Transverse colon (tissue), 4 donors: ENCODE measurements around the gene PRCD. TPM values are rescaled to one million over a fixed set of nuclear protein-coding genes. Genes with fewer than 3 reads are reported as not detected.
"Not testable (repeated sequence)": the region's sequence is repeated elsewhere in the genome, so short reads cannot be mapped to it uniquely, and the experiment has no call there.

Source experiments
- DNase-seq: peaks from one replicate; pipeline ENCODE4 v3.0.0-alpha.2; 2019
- H3K27ac ChIP-seq, 4 donors: fragments of 200-600 bp; sonication (generic); 2 replicates each; pipeline ENCODE4 v1.5.1; 2016 to 2018; ENCODE audit warnings: inconsistent platforms in 4 of 4
- H3K27me3 ChIP-seq: fragments of 200-600 bp; sonication (generic); 2 replicates; pipeline ENCODE4 v1.5.1; 2017; ENCODE audit warnings: inconsistent platforms
- H3K36me3 ChIP-seq, 4 donors: fragments of 200-600 bp; sonication (generic); 2 replicates each; pipeline ENCODE4 v1.5.1; 2017 to 2019; ENCODE audit warnings: inconsistent platforms in 4 of 4
- H3K4me1 ChIP-seq, 4 donors: fragments of 200-600 bp; sonication (generic); 2 replicates each; pipeline ENCODE4 v1.5.1; 2017 to 2020; ENCODE audit warnings: inconsistent platforms in 4 of 4
- H3K4me3 ChIP-seq, 4 donors: fragments of 200-600 bp; sonication (generic); 1 replicate in 1 of 4; 2 replicates in 3 of 4; pipeline versions ENCODE4 v1.5.1 to v1.6.1; 2017 to 2019; ENCODE audit warnings: inconsistent platforms in 4 of 4
- H3K9me3 ChIP-seq, 2 donors: fragments of 200-600 bp; sonication (generic); 2 replicates each; pipeline ENCODE4 v1.5.1; 2017 to 2019; ENCODE audit warnings: inconsistent platforms in 2 of 2
- CTCF ChIP-seq, 5 experiments: fragments of 200-600 bp in 3 of 5; fragments of 450-650 bp in 2 of 5; sonication (generic) in 3 of 5; IDR thresholded peaks; 1 replicate in 2 of 5; 2 replicates in 3 of 5; pipeline ENCODE4 v1.5.1; 2016 to 2017; ENCODE audit warnings: antibody characterized with exemption in 5 of 5, inconsistent platforms in 3 of 5, mild to moderate bottlenecking in 2 of 5, moderate library complexity in 1 of 5
- EP300 ChIP-seq: sonication (generic); formaldehyde crosslinking; IDR thresholded peaks from one replicate; pipeline ENCODE4 v1.6.1; 2017; ENCODE audit warnings: antibody characterized with exemption, low read depth
- POLR2A ChIP-seq: fragments of 450-650 bp; IDR thresholded peaks from one replicate; pipeline ENCODE4 v1.6.1; 2016; ENCODE audit warnings: antibody characterized with exemption, mild to moderate bottlenecking, moderate library complexity
- POLR2AphosphoS5 ChIP-seq, 3 donors: sonication (generic); formaldehyde crosslinking; IDR thresholded peaks; one replicate each; pipeline ENCODE4 v1.6.1; 2016; ENCODE audit warnings: antibody characterized with exemption in 3 of 3
- WGBS, 2 donors: methylation state at CpG; one replicate each; pipeline ENCODE4 v1.1.5; 2018; ENCODE audit warnings: low coverage in 1 of 2; 5-methylcytosine and 5-hydroxymethylcytosine counted together
- in situ Hi-C, 4 donors: fragments of 200-750 bp; cut with MboI; loops; one replicate each; pipeline versions ENCODE4 v1.15.0 to v1.15.1; 2017; ENCODE audit warnings: low sequenced_read_pairs in 3 of 4, low pct_ligation_motif_present in 1 of 4, low pct_unique_long_range_greater_than_20kb in 1 of 4
- intact Hi-C: fragments of 100-400 bp; cut with DNase I; formaldehyde crosslinking; loops from one replicate; pipeline ENCODE4 v1.15.1; 2023; ENCODE audit warnings: low total_unique reads
- total RNA-seq, 4 donors: library from RNA; depleted of rRNA; stranded (reverse); fragments of >200 nt; gene quantifications; one replicate each; pipeline ENCODE4 v1.1.0, GENCODE V29; 2016

The PRCD gene
- total RNA-seq, 4 donors from 2014 or later = 0.64 to 6.8 TPM; not detected in 2

GRCh38 chr17:76523084-76524037, 16.5 kb upstream of the PRCD start:
- peak; percentile 98 to 100 (median 100) for TF ChIP-seq CTCF (IDR thresholded peaks at IDR 0.05)
- TF ChIP-seq POLR2AphosphoS5 (IDR thresholded peaks at IDR 0.05) = no peak
- no peak for TF ChIP-seq POLR2A
- TF ChIP-seq EP300 = no peak
- Histone ChIP-seq H3K27ac (no peak overlapping the region), H3K27me3 (peaks cover 13% of the 10 kb centered on the region), H3K4me1 (peaks cover 7 to 36% (median 20%) of the 10 kb centered on the region in 4 donors), H3K4me3 (no peak overlapping the region), H3K9me3 (no peaks in the 10 kb centered on the region), H3K36me3 (no peaks in the 10 kb centered on the region)
- intact Hi-C loops = loop anchor here (2.0 kb wide), 1 partner anchor 101 kb away; no protein-coding TSS in a partner anchor
- in situ Hi-C loops = loop anchor here in 1 of 4 donors (10.0 kb wide), 1 partner anchor 101 kb away; no protein-coding TSS in a partner anchor
- DNase-seq = peak; percentile 83
- WGBS, 2 donors = 27 to 100% methylated on average over 2 to 27 of the region's 35 CpGs

- intact Hi-C loops = loop anchor here (2.0 kb wide), 1 partner anchor 100 kb away; no protein-coding TSS in a partner anchor
- peak; percentile 43 for DNase-seq
- Histone ChIP-seq H3K36me3 (no peaks in the 10 kb centered on the region), H3K9me3 (no peaks in the 10 kb centered on the region), H3K27me3 (peaks cover 13% of the 10 kb centered on the region), H3K4me3 (no peak overlapping the region), H3K4me1 (peaks cover 15 to 51% (median 34%) of the 10 kb centered on the region in 4 donors), H3K27ac (peak overlapping the region in 3 of 4 donors; percentile 41 to 53 (median 53))
- 37 to 50% methylated on average over 6 to 25 of the region's 25 CpGs for WGBS, 2 donors
- in situ Hi-C loops = loop anchor here in 2 of 4 donors (10.0 to 25.0 kb wide), 2 partner anchors 100 to 187 kb away; partner anchors contain the start of gene MXRA7 (in 1 of the 2)
- TF ChIP-seq POLR2A = no peak
- no peak for TF ChIP-seq CTCF (IDR thresholded peaks at IDR 0.05)
- TF ChIP-seq POLR2AphosphoS5 (IDR thresholded peaks at IDR 0.05) = no peak
- TF ChIP-seq EP300 = no peak
These were observed 15.0 kb upstream of the PRCD start for GRCh38 chr17:76524598-76525512.

GRCh38 chr17:76525513-76525833, 14.4 kb upstream of the PRCD start:
- peaks cover 13% of the 10 kb centered on the region for H3K27me3 ChIP-seq
- not testable (repeated sequence) for H3K4me3 ChIP-seq, H3K36me3 ChIP-seq, H3K9me3 ChIP-seq, DNase-seq
- H3K4me1 ChIP-seq = peaks cover 19 to 58% (median 41%) of the 10 kb centered on the region in 4 donors
- in situ Hi-C loops = loop anchor here in 2 of 4 donors (10.0 to 25.0 kb wide), 2 partner anchors 99 to 187 kb away; partner anchors contain the start of gene MXRA7 (in 1 of the 2)
- intact Hi-C loops = loop anchor here (2.0 kb wide), 1 partner anchor 99 kb away; no protein-coding TSS in a partner anchor
- WGBS, 2 donors = 68 to 80% methylated on average over 3 to 8 of the region's 8 CpGs
- peak overlapping the region in 1 of 4 donors; percentile 53 for H3K27ac ChIP-seq

GRCh38 chr17:76527016-76527415, 12.8 kb upstream of the PRCD start:
- intact Hi-C loops, H3K4me3 ChIP-seq, DNase-seq, H3K36me3 ChIP-seq, H3K27me3 ChIP-seq, H3K9me3 ChIP-seq: not testable (repeated sequence)
- 44 to 77% methylated on average over 6 to 9 of the region's 9 CpGs for WGBS, 2 donors
- Histone ChIP-seq H3K4me1 (peaks cover 19 to 70% (median 48%) of the 10 kb centered on the region in 4 donors), H3K27ac (peak overlapping the region; percentile 76 to 86 (median 83))
- in situ Hi-C loops = loop anchor here in 2 of 4 donors (10.0 to 25.0 kb wide), 2 partner anchors 98 to 185 kb away; partner anchors contain the start of gene MXRA7 (in 1 of the 2)
